Heart left ventricle (tissue), 13 donors: Measurements from ENCODE around the gene TAOK1.

Source experiments
- CTCF ChIP-seq, 12 donors: fragments of 200-600 bp; sonication (generic) in 4 of 12; IDR thresholded peaks; one replicate each; pipeline versions ENCODE4 v1.5.0 to v1.8.0; 2018 to 2022; ENCODE audit warnings: antibody characterized with exemption in 12 of 12, mild to moderate bottlenecking in 5 of 12
- POLR2A ChIP-seq, 2 donors: fragments of 450-650 bp; IDR thresholded peaks; one replicate each; pipeline ENCODE4 v1.6.1; 2017; ENCODE audit warnings: antibody characterized with exemption in 2 of 2, mild to moderate bottlenecking in 2 of 2, moderate library complexity in 2 of 2
- donor health status: ischemic (EF 13 %, LVEDD 7.1; RV severe dilation, severe dysfunction).
- donor health status: DM: no; HTN: yes; CAD: no.
- donor health status: DM: no; HTN: no; CAD: no.
- donor health status: ischemic (EF 25% LVEDD 6.9; RV normal size, moderate dysfunction).
- donor health status: ischemic (EF 25% LVEDD 5.7; RV mildly dilated, moderate dysfunction).
- donor health status: ischemic (EF 35%, LVEDD 5.7; RV mildly dilated, moderate dysfunction).
- donor health status: nonischemic (EF 11% LVEDD 7.7; RV severe dilation, severe dysfunction).
- donor health status: DM: yes; HTN: yes; CAD: no.
- donor health status: PGD.
- donor health status: ischemic (EF 29% LVEDD 5.4; RV normal size, mild dysfunction).
- donor health status: nonischemic (EF 23%, LVEDD 6.1; RV moderate dilation, normal function).

GRCh38 chr17:29346462-29346861 is 43.7 kb upstream of the TAOK1 start:
- TF ChIP-seq CTCF (IDR thresholded peaks at IDR 0.05): no peak
- no peak for TF ChIP-seq POLR2A (IDR thresholded peaks at IDR 0.05)
